LNCaP clone FGC (cell line): ENCODE data around the gene RASEF.

ENCODE experiments used
- DNase-seq: peaks from one replicate; pipeline ENCODE4 v3.0.0-alpha.2; 2011; ENCODE audit warnings: low read depth
- H3K4me3 ChIP-seq: 2 replicates; pipeline ENCODE4 v1.5.1; 2011; ENCODE audit warnings: mild to moderate bottlenecking, low read depth, low read length, control low read depth
- CTCF ChIP-seq: IDR thresholded peaks from 2 replicates; pipeline ENCODE4 v1.5.1; 2012; ENCODE audit warnings: mild to moderate bottlenecking; ENCODE audit not compliant: control insufficient read depth, insufficient read depth; ENCODE audit errors: extremely low read depth

RASEF gene

GRCh38 chr9:82998409-82998808, 64.5 kb downstream of the RASEF start:
- no peak overlapping the region for H3K4me3 ChIP-seq
- DNase-seq, result no peak
- TF ChIP-seq CTCF, result no peak

GRCh38 chr9:82997476-82998140, 65.3 kb downstream of the RASEF start:
- no peak overlapping the region for H3K4me3 ChIP-seq
- TF ChIP-seq CTCF, result no peak

GRCh38 chr9:82996941-82997340, 66.0 kb downstream of the RASEF start:
- no peak for DNase-seq
- no peak overlapping the region for H3K4me3 ChIP-seq
- TF ChIP-seq CTCF, result no peak

More at GRCh38 chr9:82997476-82998140, 65.3 kb downstream of the RASEF start:
- DNase-seq, result no peak

GRCh38 chr9:82993856-82994605, 68.9 kb downstream of the RASEF start:
- DNase-seq, result no peak
- TF ChIP-seq CTCF, result no peak
- H3K4me3 ChIP-seq, result no peak overlapping the region

- H3K4me3 ChIP-seq, result no peak overlapping the region
- no peak for TF ChIP-seq CTCF
- DNase-seq, result peak; percentile 61
These were observed 71.3 kb downstream of the RASEF start for GRCh38 chr9:82991671-82992070.

GRCh38 chr9:82989929-82990328, 73.0 kb downstream of the RASEF start:
- no peak for TF ChIP-seq CTCF
- DNase-seq, result no peak

More at GRCh38 chr9:82989929-82990328, 73.0 kb downstream of the RASEF start:
- no peak overlapping the region for H3K4me3 ChIP-seq
